NCI-H345 treated with DMSO at 0.1 percent for 48 hours (cell line): ENCODE measurements around the gene MEOX1.
"Not testable (repeated sequence)": the region's sequence is repeated elsewhere in the genome, so short reads cannot be mapped to it uniquely, and the experiment has no call there.

Experiments
- DNase-seq: peaks from one replicate; lab custom pipeline; 2025; ENCODE audit not compliant: unreplicated experiment; lab: John Stamatoyannopoulos, UW

MEOX1 gene

DNA sequence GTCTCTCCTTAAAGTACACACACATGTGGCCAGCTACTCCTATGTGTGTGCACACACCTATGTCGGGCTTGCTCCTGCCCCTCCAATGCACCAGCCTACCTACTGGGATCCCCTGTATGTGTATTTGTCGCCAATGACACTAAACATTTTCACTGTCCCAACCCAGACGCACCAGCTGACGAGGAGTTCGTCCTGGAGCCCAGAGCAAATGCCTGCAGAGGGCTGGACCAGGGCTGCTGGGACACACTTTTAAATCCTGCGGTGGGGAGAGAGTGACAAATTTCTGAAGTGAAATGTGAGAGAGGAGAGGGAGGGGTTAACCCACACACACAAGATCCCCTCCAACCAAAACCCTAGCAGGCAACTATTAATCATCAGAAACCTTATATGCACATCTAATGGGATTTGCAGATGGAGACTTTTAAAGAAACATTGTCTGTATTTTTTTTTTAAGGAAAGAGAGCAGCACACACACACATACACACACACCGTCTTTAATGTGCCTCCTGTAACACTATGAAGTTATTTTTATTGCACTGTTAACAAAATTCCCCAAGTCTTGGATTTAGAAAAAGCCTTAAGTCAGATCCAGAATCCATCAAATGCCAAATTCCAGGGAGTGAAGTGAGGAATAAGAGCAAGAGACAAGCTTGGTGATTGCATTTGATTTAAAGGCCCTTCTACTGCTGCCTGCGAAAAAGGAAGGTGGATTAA lies at the start of gene MEOX1:
MEOX1 (minus strand) TSS at position 224 of the 714 bp plus-strand sequence. CDS start 388 bp downstream, outside the sequence.
- DNase-seq: no peak

DNA sequence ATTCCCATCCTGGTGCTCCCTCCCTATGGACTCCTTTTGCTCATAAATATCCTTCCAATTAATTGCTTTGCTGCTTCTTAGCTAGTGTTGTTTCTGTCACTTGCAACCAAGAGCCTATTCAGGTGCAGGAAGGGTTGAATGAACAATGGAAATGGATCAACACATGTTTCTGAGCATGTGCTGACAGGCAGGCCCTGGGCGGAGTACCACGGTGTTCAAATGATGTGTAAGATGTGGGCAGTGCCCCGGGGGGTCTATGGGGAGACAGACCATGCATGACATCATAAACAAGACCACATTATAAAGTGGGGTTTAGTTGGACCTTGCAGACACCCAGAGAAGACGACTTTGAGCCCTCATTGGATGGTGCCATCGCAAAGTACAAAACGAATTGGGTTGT lies 48.4 kb upstream of the MEOX1 start:
- no peak for DNase-seq

- no peak for DNase-seq
Measured at GRCh38 chr17:43709210-43709609, 47.5 kb upstream of the MEOX1 start.

- DNase-seq: no peak
Measured at GRCh38 chr17:43707184-43707583, 45.5 kb upstream of the MEOX1 start.

DNA sequence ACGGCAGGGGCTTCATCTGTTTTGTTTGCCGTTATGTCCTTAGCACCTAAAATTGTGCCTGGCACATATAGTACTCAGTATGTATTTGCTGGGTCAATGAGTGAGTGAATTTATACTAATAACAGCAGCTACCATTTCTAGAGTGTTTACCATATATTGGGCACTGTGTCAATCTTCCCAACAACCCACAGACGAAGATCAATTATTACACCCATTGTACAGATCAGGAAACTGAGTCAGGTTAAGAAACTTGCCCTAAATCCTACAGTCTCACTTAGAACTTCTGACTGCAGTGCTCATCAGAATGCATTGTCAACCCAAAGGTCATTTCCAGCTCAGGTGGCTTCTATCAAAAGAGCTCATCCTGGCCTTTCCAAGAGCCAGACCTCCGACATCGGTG lies 44.5 kb upstream of the MEOX1 start:
- no peak for DNase-seq

DNA sequence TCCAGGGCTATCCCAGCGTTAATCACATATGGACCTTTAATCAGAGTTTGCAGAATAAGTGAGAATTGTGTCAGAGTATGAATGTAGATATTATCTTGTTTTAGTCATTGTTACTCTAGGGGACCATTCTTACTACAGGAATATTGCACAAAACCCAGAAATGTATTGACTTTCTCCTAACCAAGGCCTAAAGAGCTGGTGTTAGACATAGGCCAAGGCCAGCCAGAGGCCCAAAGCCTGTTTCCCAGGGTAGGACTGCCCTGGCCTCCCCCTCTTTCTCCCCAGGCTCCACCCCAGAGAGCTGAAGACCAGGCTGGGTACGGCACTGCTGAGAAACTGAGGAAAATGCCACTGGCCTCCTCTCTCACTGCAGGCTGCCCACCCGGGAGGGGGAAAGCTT lies 41.9 kb upstream of the MEOX1 start:
- DNase-seq: no peak

- no peak for DNase-seq
Measured at GRCh38 chr17:43702637-43703036, 40.9 kb upstream of the MEOX1 start.

- no peak for DNase-seq
Measured at GRCh38 chr17:43701318-43701743, 39.6 kb upstream of the MEOX1 start.

- DNase-seq: no peak
Measured at GRCh38 chr17:43699438-43699756, 37.7 kb upstream of the MEOX1 start.

- DNase-seq: no peak
Measured at GRCh38 chr17:43698678-43699437, 37.1 kb upstream of the MEOX1 start.

GRCh38 chr17:43697937-43698336 lies 36.2 kb upstream of the MEOX1 start:
- no peak for DNase-seq

GRCh38 chr17:43696891-43697290 lies 35.2 kb upstream of the MEOX1 start:
- DNase-seq: no peak

DNA sequence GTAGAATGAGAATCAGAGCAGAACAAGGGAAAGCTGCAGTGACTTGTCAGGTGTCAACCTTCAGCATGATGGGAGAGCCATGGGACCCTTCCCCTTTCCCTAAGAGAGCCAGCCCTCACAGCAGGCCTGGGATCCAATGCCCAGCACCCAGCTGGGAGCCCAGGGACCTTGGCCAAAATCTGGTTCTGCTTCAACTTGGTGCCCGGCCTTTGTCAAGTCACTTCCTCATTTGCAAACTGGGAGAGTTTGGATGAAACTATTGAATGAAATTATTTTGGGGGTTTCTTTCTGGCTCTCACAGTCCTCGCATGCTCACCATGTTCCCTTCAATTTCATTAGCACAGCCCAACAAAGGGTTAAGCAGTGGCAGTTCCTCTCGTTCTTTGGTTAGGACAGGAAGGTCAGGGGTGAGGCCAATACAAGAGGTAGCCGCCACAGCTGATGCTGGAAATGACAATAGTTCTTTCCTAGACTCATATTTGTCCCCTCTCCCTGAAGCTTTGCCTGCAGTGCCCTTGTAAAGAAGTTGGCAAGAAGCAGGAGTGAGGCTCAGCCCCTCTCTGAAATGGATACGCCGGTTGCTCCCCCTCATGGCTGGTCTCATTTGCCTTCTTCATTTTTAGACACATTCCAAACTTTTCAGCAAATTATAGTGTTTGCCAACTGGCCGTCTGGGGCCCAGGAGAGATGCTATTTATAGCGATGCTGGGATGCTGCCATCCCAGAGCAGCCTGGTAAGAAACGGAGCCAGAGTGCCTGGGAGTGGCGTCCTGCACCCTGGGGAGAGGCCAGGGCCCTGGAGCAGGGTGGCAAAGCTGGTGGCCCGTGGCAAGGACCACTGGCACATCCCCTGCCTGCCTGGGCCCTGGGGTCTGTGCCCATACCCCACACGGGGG lies 34.5 kb upstream of the MEOX1 start:
- DNase-seq: no peak

DNA sequence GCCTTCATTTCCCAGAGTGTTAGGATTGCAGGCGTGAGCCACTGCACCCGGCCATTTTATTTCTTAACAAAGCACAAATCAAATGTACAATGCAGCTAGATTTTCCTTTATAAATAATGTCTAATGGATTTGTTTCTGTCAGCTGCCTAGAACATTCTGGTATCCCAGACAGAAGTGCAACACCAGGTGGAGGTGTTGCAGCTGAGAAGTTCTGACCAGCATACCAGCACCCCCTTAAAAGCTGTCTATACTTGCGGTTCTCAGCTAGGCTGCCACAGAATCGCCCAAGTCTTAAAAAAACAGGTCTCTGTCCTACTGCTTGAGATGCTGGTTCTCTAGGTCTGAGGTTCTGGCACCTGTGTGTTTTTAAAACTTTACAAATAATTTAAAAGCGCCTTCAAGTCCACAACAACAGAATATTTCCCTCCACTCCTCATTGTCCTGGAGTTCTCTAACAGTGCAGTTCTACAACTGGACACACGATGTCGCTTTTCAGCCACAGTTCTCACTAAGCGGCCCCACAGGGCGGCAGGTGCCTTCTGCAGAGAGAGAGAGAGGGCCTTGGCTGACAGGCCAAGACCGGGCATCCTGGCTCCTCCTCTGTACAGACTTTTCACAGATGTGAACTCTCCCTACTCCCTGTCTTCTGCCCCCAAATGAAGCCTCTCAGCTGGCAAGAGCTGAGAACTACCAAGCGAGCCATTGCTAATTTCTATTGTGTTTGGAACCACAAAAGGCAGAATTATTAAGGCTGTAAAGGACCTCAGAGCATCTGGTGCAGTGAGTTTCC lies 32.6 kb upstream of the MEOX1 start:
- DNase-seq: peak; percentile 80

DNA sequence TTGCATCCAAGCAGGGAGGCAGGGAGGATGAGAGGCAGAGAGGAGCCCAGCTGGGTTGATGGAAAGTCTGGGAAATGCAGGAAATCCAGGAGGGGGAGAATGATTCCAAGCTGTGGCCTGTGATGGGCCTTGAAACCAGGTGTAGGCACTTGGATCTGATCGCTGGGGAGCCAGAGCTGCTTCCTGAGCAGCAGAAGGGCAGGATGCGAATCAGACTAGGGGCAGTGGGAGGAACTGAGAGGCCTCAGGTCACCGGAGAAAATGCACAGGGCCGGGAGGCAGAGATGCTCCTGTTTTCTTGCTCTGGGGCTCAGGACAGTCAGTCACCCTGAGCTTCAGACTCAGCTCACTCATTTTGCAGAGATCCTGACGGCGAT lies 29.6 kb upstream of the MEOX1 start:
- DNase-seq: no peak

- DNase-seq: no peak
Measured at GRCh38 chr17:43690624-43691316, 29.0 kb upstream of the MEOX1 start.

GRCh38 chr17:43689814-43690213 lies 28.1 kb upstream of the MEOX1 start:
- no peak for DNase-seq

GRCh38 chr17:43689131-43689530 lies 27.4 kb upstream of the MEOX1 start:
- no peak for DNase-seq

GRCh38 chr17:43686957-43687356 lies 25.2 kb upstream of the MEOX1 start:
- DNase-seq: not testable (repeated sequence)

GRCh38 chr17:43683928-43684653 lies 22.4 kb upstream of the MEOX1 start:
- no peak for DNase-seq
